ENCODE results near the gene CACNA1C.

GRCh38 chr12:2642896-2643425 is 590.2 kb downstream of the CACNA1C start:
- TF ChIP-seq, protein P1, sequence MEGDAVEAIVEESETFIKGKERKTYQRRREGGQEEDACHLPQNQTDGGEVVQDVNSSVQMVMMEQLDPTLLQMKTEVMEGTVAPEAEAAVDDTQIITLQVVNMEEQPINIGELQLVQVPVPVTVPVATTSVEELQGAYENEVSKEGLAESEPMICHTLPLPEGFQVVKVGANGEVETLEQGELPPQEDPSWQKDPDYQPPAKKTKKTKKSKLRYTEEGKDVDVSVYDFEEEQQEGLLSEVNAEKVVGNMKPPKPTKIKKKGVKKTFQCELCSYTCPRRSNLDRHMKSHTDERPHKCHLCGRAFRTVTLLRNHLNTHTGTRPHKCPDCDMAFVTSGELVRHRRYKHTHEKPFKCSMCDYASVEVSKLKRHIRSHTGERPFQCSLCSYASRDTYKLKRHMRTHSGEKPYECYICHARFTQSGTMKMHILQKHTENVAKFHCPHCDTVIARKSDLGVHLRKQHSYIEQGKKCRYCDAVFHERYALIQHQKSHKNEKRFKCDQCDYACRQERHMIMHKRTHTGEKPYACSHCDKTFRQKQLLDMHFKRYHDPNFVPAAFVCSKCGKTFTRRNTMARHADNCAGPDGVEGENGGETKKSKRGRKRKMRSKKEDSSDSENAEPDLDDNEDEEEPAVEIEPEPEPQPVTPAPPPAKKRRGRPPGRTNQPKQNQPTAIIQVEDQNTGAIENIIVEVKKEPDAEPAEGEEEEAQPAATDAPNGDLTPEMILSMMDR (IDR thresholded peaks at IDR 0.05) = no peak
- TF ChIP-seq POLR2A (IDR thresholded peaks at IDR 0.05) = no peak
